Posterior cingulate gyrus (tissue), 11 donors: ENCODE measurements around the gene CALM3.

Source experiments
- DNase-seq, 10 donors: peaks; one replicate each; pipeline versions ENCODE4 v3.0.0 to v3.0.0-alpha.2; 2020 to 2021; ENCODE audit warnings: mixed read lengths in 3 of 10
- intact Hi-C: fragments of 100-400 bp; cut with DNase I; formaldehyde crosslinking; loops from one replicate; pipeline ENCODE4 v1.15.1; 2023

Gene CALM3

GRCh38 chr19:46599716-46600373, 1.3 kb upstream of the CALM3 start:
- peak in 2 of 10 donors; percentile 24 to 47 for DNase-seq
- intact Hi-C loops: no loop called here

DNA sequence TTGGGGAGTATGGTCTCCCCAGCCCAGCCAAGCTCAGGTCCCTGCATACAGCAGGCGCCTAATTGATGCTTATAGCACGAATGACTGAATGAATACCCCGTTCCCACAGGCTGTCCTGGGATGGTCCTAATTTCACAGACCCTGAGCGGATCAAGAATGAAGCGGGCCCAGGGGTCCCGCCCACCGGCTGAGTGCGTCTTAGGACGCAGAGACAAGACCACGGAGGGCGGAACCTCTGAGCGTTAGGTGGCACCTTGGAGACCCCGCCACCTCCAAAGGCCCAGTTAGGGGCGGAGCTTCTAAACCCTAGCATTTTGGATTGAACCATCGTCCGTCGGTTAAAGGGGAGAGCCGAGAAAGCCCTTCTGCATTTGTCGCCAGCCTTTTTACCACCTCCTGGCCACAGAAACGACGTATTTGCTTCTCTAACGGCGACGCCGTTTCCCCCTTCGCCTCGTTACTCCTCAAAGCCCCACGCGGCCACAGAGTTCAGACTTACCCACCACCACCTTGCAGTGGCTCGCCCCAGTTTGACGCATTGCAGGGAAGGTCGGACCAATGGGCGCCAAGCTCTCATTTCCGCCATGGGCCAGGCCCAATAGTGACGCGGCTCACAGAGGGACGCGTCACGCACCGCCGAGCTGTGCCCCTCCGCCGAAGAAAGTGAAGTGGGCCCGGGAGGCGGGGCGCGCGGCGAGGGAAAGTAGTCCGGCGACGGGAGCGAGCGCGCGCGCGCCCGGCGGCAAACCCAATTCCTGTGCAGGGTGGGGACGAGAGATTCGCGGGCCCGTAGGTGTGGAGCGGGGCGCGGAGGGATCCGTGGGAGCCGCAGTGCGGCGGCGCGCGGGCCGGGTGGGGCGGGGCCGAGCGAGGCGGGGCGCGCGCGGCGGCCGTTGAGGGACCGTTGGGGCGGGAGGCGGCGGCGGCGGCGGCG, 479 bp upstream of the CALM3 start:
- intact Hi-C loops: no loop called here
- peak; percentile 92 to 99 (median 96) for DNase-seq

- DNase-seq: peak in 3 of 10 donors; percentile 35 to 86 (median 79)
- intact Hi-C loops: no loop called here
Measured at GRCh38 chr19:46602392-46603194, 1.5 kb downstream of the CALM3 start.

- intact Hi-C loops: no loop called here
- peak in 1 of 10 donors; percentile 63 for DNase-seq
Measured at GRCh38 chr19:46603195-46603637, 2.1 kb downstream of the CALM3 start.

DNA sequence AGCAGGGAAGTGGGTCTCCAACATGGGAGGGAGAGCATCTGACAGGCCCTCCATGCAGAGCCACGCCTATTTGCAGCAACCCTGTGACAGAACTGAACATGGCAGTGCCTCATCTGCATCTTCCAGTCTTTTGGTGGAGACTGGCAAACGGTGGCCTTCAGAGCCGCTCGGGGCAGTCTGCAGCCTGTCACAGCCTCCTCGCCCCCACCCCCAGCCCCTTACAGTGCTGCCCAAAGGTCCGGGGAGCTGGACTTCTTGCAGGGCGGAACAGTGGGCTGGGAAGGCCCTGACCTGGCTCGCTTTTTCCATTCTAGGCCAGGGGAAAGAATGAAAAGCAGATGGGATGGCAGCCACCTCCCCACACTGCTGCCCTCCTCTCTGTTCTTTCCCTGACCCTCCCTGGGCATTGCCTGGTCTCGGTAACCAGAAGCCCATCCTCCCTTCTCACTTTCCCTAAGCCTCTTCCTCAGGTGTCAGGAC, 2.7 kb downstream of the CALM3 start:
- intact Hi-C loops: no loop called here

DNA sequence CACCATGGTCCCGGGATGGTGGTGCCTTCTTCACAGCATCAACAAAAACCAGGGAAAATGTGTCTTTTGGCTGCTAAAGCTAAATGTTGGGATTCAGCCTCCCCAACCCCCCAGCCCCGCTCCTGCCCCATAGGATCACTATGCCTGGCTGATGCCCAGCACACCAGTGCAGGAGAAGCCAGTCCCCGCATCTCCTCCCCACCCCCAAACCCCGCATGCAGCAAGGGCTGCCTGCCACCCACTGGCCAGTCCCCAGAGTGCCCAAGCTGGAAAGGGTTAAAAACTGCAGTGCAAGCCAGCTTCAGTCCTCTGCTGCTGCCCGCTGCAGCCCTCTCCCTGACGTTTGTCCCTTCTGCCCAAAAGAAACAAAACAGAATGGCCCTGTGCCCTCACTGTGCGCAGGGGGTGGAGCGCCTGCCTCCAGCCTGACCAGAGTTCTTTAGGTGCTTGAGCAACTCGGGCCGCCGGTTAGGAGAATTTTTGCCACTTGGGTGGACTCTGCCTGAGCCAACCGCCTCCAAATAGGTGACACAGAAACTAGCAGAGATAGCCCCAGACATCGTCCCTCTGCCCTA, 3.7 kb downstream of the CALM3 start:
- intact Hi-C loops: no loop called here
- peak in 5 of 10 donors; percentile 32 to 83 (median 58) for DNase-seq

More for the DNA sequence above, 2.7 kb downstream of the CALM3 start:
- peak in 3 of 10 donors; percentile 1 to 88 (median 73) for DNase-seq

- intact Hi-C loops: no loop called here
- peak in 3 of 10 donors; percentile 23 to 75 (median 57) for DNase-seq
Measured at GRCh38 chr19:46605356-46605821, 4.3 kb downstream of the CALM3 start.

GRCh38 chr19:46606019-46606418, 4.9 kb downstream of the CALM3 start:
- peak in 4 of 10 donors; percentile 49 to 91 (median 78) for DNase-seq
- intact Hi-C loops: no loop called here

- peak in 3 of 10 donors; percentile 26 to 68 (median 41) for DNase-seq
- intact Hi-C loops: no loop called here
Measured at GRCh38 chr19:46606681-46607447, 5.7 kb downstream of the CALM3 start.

- DNase-seq: peak in 8 of 10 donors; percentile 38 to 93 (median 66)
- intact Hi-C loops: no loop called here
Measured at GRCh38 chr19:46607448-46607841, 6.3 kb downstream of the CALM3 start.

GRCh38 chr19:46608178-46608577, 7.0 kb downstream of the CALM3 start:
- DNase-seq: peak in 1 of 10 donors; percentile 62
- intact Hi-C loops: no loop called here

DNA sequence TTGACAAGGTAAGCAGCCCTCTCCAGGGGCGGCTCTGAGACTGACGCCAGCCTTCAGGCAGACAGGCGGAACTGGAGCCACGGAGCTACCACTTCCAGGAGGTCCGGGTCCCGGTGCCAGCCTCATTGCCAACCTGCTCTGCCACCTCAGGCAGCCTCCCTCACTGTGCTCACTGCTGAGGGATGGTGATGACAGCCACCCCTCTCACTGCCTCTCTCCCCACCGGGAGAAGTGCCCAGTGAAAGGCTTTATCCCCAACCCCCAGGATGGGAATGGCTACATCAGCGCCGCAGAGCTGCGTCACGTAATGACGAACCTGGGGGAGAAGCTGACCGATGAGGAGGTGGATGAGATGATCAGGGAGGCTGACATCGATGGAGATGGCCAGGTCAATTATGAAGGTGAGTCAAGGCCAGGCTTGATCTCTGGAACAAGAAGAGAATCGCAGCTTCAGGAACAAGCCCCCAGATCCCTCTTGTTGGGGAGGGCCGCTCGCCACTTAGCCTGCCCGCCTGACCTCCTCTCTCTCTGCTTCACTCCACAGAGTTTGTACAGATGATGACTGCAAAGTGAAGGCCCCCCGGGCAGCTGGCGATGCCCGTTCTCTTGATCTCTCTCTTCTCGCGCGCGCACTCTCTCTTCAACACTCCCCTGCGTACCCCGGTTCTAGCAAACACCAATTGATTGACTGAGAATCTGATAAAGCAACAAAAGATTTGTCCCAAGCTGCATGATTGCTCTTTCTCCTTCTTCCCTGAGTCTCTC, 7.6 kb downstream of the CALM3 start:
- peak in 2 of 10 donors; percentile 78 to 79 for DNase-seq
- intact Hi-C loops: no loop called here

GRCh38 chr19:46609511-46610412, 8.6 kb downstream of the CALM3 start:
- intact Hi-C loops: no loop called here
- DNase-seq: peak in 2 of 10 donors; percentile 75 to 77

DNA sequence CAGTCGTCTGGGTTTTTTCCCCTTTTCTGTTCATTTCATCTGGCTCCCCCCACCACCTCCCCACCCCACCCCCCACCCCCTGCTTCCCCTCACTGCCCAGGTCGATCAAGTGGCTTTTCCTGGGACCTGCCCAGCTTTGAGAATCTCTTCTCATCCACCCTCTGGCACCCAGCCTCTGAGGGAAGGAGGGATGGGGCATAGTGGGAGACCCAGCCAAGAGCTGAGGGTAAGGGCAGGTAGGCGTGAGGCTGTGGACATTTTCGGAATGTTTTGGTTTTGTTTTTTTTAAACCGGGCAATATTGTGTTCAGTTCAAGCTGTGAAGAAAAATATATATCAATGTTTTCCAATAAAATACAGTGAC, 9.3 kb downstream of the CALM3 start:
- intact Hi-C loops: no loop called here
- no peak for DNase-seq

- DNase-seq: peak in 2 of 10 donors; percentile 62 to 80
- intact Hi-C loops: no loop called here
Measured at GRCh38 chr19:46610851-46611770, 10.0 kb downstream of the CALM3 start.

- intact Hi-C loops: no loop called here
- DNase-seq: peak in 2 of 10 donors; percentile 45 to 57
Measured at GRCh38 chr19:46611776-46612175, 10.6 kb downstream of the CALM3 start.
